ENCODE results near the gene BABAM2.

BABAM2 gene

DNA sequence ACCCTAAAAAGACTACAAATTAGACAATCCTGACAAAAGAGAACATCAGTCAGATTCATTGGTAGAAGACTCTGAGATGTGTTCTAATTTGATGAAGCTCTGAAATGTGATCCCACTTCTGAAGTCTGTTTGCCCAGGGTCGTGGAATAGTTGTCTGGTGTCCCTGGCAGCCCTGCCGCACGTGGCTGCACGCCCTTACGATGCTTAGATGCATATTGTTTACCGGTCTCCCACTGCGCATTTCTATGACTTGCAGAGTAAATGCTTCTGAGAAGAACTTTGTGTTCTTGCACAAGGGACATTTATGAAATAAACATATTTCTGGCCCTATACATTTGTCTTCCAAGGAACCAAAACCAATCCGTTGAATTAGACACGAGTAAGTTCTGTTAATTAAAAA is 243.2 kb downstream of the BABAM2 start:
- no peak for DNase-seq (ENCODE audit: low spot score)

DNA sequence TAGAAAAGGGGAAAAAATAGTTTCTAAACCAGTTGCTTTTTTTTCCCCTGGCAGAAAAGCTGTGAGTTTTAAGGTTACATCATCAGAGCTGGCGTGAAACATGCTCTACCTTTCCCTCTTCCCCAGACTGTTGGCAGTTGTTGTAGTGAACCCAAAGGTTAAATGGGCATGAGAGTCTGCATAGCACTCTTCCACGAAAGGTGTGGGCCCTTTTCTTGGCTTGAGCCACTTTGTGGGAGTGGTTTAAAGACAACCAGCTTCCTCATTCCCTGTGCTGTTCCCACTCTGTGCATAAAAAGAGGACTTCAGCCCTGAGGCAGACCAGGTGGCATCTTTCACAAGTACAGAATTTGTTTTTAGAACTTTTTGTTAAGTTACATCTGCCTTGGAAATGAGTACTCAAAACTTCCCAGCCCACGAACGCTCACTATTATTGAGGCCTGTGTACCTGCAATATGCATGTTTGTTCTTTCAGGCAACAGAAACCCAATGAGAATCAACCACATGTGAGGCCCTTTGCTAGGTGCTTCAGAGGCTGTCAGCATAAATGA is 243.8 kb downstream of the BABAM2 start:
- no peak for DNase-seq (ENCODE audit: low spot score)

DNA sequence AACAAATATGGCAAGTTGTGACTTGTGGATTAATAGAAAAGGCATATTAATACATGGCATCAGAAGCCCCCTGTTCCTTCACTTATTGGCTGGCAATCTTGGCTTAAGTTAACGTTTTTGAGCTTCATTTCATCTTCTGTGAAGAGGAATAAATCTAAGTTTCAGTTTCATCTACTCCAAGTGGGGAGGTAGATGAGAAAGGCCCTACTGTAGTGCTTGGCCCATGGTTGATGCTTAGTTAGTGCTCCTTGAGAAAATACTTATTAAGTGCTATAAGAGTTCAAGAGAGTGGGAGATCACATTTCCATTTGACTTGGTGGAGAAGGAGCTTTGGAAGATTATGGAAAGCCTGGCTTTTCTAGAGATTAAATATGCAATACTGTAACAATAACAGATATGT is 244.3 kb downstream of the BABAM2 start:
- DNase-seq (ENCODE audit: low spot score): no peak

DNA sequence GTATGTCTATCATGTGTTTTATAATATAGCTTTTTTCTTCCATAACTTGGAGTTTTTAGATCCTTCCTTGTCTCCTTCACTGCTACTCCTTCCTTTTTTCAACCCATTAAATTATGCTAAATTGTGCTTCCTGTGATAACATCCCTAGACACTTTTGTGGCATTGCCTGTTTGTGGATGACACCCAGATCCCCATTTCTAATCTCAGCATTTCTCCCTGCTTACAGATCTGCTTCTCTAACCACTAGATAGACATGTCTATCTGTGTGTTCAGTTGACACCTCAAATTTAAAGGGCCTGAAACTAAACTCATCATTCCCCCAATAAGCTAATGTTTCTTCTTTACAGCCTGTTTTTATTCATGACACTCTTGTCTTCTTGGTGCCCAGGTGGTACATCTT is 244.8 kb downstream of the BABAM2 start:
- no peak for DNase-seq (ENCODE audit: low spot score)

DNA sequence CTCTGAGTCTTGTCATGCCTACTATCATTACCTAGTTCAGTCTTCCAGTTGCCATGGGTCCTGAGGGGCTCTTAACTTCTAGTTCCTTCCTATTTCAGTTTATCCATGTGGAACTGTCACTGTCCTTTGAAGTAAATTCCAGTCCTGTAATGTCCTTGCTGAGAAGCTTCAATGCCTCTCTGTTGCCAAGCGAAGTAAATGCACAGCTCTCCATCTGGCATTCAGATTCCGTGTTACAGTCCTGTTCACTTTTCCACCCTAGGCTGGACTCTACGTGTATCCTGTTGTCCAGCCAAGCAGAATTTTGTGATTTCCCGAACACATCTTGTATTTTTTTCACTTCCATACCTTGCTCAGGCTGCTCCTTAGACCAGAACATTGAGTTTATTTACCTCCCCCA is 245.3 kb downstream of the BABAM2 start:
- DNase-seq (ENCODE audit: low spot score): no peak

DNA sequence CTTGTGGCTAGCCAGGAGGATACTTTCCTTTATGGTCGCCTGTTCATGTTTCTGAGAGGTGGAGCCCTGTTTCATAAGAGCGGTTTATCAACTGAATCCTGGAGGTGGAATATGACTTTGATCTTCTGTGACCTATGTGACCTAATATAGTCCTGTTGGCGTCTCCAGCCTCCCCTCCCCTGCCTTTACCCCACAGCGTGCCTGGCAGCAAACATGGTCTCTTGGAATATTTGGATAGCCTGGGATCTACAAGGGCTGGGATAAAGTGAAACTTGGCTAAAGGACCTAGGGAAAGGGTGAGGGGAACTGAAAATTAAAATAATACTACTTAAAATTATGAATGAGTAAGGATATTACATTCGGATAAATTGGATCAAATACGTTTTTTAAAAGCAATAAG is 246.0 kb downstream of the BABAM2 start:
- no peak for DNase-seq (ENCODE audit: low spot score)

DNA sequence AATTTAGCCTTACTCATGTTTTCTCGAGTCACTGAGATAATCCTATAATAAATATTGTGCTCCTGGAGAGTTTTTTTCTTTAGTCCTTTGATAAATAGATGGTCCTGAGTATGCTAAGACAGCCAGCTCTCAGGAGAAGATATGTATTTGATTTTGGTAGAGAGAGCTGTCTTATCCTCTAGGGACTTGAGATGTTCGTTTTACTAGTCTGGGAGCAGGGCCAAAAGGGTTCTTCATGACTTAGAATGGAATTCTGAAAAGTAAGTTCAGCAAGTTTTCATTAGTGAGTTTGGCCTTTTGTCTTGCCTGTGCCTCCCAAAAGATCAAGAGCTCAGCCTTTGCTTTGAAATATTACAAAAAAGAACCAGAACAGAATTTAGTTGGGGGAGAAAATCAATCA is 246.7 kb downstream of the BABAM2 start:
- DNase-seq (ENCODE audit: low spot score): no peak

DNA sequence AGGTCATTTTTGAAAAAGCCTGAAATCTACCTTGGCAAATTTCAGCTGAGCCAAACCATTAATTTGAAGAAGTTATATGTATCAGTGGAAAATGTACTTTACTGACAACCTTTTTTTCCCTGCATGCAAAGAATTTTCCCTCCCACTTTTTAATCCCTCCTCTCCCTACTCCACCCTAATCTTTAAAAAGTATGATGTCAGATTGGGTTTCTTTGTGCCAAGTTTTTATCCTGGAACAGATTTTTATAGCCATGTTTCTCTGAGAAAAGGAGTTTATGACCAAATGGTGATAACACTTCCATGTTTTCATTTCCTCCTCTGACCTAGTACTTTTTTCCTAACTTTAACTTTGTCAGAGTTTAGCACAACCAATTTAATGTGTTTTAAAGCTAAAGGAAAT is 251.9 kb downstream of the BABAM2 start:
- no peak for DNase-seq (ENCODE audit: low spot score)

DNA sequence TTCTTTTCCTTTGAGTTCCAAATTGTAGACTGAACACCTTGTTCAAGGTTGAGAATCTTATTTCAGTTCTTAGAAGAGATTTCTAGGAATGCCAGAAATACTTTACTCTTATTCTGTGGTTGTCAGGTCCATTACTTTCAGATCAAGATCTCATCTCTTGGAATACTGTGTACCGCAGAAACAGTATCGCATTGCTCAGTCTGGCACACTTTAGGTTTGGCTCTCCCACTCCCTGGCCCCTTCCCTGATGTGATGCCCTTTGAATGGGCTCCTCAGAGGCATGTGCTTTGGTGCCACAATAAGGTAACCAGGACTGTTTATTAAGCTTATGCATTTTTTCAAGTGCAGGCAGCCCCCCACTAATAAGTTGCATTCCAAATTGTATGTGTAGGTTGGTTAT is 257.5 kb downstream of the BABAM2 start:
- DNase-seq (ENCODE audit: low spot score): no peak

DNA sequence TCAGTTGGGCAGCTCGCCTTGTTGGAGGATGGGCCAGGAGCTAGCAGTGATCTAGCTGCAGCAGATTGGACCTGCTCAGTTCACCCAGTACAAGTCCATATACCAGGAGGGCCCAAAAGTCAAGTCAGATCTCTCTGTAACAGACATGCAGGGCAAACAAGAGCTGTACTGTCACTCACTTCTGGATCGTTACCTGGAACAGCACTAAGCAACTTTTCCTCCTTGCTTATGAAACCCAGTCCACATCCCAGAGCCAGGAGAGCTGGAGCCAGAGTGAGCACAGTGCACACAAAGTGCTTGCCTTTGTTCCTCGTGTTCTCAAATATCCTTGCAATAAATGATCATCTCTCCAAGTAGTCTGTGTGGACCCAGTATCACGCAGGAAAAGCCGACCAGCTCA is 258.0 kb downstream of the BABAM2 start:
- no peak for DNase-seq (ENCODE audit: low spot score)

DNA sequence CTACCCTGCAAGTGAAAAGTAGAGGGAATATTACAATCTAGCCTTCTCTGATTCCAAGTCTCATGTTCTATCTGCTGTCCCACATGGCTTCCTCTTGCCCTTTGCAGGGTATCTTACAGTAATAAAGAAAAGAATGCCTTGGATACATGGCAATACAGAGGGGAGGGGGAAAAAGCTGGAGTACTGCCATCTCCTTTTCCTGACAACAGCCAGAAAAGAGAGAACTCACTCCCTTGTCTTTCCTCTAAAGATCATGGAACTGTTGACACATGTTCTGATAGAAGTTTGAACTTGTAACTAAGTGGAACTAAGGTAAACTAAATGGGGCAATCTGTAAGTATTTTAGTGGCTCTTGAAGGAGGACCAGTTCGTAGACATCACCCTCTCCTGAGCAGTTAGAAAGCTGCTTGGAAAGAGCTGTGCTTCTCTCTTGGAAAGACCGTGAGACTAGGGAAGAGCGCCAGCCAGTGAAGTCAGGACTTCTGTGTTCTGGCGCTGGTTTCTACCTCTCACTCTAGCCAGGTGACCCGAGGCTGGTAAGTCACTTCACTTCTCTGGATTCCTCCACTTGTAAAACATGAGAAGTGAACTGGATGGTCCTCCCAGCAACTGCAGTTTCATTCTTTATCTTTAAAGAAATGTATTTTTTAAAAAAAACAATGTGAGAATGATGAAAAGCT is 259.8 kb downstream of the BABAM2 start:
- DNase-seq (ENCODE audit: low spot score): no peak

DNA sequence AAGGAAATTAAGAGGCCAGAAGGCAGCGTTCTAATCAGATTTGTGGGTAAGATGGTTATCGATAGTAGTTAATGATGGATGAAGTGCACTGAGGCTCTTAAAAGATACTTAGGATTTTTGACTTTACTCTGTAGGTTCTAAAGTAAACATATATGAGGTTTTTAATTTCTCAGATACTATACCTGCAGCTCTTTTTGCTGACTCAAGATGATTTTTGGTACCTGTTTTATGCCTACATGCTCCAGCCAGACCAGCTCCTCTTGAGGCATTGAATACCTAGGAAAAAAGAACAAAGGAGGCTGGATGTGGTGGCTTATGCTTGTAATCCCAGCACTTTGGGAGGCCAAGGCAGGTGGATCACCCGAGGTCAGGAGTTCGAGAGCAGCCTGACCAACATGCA is 260.5 kb downstream of the BABAM2 start:
- DNase-seq (ENCODE audit: low spot score): no peak

DNA sequence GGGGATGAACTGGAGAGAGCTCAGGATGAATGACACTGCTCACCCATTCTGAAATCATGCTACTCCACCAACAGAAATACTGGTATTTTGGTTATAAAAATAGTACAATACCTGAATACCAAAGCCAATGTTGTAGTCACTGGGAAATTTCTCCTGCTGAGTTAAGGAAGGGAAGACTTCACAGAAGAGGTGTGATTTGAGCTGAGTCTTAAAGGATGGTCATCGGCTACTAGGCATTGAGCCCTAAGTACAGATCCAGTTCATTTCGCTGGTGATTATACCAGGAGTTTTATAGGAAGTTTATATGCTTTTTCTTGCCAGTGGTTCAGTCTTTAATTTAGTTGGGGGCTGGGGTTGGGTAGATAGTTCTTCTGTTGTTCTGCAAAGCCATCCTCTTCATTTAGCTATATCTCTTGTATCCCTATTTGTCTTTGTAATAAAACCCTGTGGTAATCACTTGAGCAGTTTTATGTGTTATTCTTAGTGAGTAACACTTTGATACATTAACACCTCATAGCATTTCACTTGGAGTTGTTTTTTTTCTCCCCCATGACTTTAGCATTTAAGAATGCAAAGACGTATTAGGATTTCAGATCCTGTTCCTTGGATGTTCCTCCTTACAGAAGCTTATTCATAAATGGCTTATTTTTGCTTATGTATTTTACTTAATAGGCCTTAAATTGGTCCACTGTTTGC is 262.2 kb downstream of the BABAM2 start:
- no peak for DNase-seq (ENCODE audit: low spot score)

DNA sequence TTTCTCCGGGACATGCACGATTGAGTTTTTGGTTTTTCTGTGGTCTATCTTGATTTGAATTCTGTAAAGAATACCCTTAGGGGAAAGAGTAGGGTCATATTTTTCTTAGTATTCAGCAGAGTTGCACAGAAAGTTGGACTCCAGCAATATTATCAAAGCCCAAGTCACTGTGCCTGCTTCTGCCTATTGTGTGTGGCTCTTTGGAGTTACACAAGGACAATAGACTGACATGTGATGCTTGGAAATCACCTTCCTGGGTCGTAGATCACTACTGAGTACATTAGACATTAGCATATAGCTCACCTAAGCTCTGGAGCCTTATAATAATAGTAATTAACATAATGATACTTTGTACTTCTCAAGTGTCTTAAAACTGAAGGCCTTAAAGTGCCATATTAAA is 263.3 kb downstream of the BABAM2 start:
- no peak for DNase-seq (ENCODE audit: low spot score)

DNA sequence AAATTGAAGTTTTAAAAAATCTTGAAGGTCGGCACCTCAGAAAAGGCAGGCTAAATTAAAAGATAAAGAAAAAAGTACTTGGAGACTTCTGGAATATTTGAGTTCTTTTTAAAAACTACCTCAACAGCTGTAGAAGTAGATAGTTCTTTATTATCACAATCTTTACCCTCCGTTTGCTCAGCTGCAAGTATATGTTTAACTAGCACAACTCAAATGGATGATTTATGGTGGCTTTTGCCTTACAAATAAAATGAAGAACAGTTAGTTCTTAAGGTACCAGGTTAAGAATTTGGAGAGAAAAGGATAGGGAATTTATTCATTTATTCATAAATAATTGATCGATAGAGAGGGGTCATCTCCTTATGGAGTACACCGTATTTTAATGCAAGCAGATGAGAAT is 264.6 kb downstream of the BABAM2 start:
- no peak for DNase-seq (ENCODE audit: low spot score)

DNA sequence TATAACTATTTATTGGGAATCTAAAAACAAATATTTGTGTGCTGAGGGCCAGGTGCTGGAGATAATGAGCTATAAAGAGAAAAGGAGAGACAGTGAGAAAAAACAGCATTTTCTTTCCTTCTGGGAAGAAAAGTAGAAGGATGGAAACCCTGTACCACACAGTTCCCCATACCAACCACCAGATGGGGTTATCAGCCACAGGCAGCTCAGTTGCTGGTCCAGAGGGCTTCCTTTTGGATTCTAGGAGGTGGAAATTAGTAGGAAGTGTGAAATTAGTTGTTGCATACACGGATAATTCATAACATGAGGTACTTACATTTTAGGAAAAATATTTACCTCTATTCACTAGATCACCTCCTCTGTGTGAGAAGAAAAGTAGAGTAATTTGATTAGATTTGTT is 265.1 kb downstream of the BABAM2 start:
- DNase-seq (ENCODE audit: low spot score): no peak

DNA sequence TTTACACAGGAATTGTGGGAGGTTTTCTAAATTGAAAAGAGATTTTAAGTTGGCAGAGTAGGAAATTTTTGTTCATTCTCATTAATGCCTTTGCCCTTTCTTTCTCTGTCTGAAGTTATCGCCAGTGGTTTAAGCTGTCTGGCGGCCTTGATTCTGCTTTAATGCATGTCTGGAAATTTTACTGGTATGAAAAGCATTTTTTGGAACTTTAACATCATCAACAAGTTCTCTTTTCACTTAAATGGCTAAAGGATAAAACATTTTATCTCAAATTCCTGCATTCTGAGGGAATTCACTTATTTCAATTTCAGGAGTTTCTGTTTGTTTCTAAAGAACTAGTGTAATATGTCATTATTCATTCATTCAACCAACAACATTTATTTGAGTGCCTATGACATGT is 268.3 kb downstream of the BABAM2 start:
- DNase-seq (ENCODE audit: low spot score): no peak

DNA sequence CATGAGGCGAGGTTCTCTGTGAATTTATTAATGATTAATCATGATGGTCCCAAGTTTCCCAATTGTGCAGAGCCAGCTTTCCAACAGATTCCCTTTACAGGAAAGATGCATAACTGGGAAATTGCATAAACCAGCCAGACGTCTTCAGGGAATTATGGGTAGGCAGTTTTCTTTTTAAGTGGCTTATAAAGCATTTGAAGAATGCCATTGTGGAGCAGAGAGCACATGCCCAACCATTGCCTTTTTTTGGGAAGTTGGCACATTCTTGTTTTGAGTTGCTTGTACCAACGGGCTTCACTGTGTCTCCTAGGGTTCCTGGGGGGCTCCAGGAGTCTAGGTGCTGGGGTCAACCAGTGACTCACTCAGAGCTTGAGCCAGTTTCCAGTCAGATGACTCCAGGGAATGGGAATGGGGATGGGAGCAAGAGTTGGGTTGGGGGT is 270.5 kb downstream of the BABAM2 start:
- no peak for DNase-seq (ENCODE audit: low spot score)

DNA sequence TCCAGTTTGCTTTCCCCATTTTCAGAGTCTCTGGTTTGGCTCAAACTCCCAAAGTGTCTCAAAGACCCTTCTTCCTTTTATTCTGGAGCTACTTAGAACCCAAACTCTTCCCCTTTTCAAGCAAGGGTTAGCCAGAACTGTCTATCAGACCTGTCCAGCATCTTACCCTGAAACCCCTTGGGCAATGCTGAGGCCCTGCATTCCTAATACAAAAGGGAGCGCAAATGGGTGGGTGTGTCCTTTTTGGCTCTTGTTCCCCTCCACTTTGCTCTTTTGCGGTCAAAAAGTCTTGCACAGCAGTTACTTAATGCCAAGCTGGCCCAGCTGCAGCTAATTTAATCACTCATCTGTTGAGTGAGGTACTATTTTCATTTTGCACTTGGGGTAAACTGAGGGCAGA is 270.9 kb downstream of the BABAM2 start:
- DNase-seq (ENCODE audit: low spot score): no peak

DNA sequence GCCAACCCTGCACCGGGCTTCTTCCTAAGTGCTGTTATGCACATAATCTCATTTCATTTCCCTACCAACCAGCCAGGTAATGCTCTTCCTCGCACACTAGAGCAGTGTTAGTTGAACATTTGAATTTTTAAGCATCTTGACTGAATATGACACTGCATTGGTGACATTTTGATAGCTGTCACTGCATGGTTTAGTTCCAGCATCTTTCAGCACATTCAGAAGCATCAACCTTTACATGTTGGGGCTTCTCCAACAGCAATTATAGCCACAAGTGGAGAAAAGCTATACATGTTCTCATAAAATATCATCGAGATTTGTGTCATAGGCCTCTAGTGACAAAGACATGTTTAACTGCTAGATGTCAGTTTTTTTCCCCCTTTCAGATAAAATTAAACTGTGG is 272.0 kb downstream of the BABAM2 start:
- no peak for DNase-seq (ENCODE audit: low spot score)

DNA sequence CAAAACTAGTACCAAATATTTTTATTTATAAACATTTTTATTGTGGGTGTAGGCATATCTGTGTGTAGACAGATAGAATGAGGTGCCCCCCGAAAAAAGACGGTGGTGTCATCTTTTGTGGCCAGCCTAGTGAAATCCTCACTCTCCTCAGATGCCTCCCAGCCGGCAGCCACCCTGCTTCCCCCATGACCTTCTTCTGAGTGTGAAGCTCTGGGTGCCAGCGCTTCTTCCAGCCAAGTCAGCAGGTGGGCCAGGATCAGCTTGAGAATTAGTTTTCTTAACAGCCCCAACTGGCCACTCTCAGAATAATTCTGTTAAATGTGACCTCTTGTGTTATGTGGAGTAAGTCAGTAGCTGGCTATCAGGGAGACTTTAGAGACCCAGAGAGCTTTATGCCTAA is 272.5 kb downstream of the BABAM2 start:
- DNase-seq (ENCODE audit: low spot score): no peak

DNA sequence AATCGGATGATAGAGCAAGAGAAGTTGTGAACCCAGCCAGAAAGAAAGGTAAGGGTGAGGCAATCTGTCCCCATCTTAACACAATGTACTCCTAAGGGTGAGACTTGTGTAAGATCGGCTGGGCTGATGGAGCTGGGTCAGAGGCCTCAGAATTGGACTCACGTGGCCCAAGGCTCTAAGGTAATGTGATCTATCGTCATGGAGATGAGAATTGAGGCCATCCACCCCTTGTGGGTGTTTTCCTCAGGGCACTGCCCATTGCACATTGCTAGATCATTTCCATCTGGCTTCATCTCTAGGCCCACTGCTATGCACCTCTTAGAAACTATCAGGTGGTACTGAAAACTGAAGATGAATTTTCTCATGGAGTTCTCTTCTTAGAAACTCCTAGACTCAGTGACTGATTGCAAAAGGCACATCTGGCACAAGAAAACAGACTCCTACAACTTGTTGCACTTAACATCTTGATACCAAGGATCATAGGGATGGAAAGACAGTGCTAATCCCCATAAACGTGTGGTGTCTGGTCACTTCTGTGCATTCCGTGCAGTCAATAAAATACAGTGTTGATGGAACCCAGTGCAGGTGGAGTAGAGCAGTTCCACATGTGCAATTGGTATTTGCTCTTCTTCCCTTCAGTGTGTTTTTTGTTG is 273.2 kb downstream of the BABAM2 start:
- DNase-seq (ENCODE audit: low spot score): no peak

DNA sequence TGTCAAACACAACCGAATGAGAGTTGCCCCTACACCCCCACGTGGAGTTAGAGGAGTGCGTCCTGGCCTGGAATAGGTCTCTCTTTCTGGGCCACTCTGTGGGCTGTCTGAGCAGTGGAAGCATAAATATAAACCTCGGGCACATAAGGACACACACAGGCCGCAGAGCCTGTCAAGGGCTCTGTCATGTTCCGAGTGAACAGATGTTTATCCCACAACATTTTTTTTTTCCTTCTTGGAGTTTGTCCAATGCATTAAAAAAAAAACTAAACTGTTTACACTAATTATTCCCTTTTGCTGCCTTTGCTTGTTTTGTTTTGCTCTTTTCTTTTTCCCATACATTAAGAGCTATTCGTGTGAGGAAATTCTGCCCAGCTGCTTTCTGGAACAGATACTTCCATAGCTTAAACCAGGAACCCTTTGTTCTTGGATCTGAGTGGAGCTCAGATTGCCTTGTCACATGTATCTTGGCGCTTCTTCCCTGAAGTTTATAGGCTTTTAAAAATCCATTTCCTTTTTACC is 273.8 kb downstream of the BABAM2 start:
- DNase-seq (ENCODE audit: low spot score): no peak

Data from HuH-7 (cell line).